K562 (cell line): ENCODE measurements around the gene PAAF1. TPM values are rescaled to one million over a fixed set of nuclear protein-coding genes. Genes with fewer than 3 reads are reported as not detected.
A peak's percentile ranks its signal among the peaks of the same experiment; 100 is the strongest.

ENCODE experiments used
- ATAC-seq: fragments of 200-7000 bp; cut with Tn5 transposase; 3 replicates; pipeline ENCODE4 v1.9.1; 2020; ENCODE audit warnings: moderate library complexity
- BruUV-seq: library from RNA; stranded (reverse); fragments of 400-500 nt; replicated peaks from 2 replicates; lab custom pipeline; 2021; lab: Mats Ljungman, UMichigan
- CTCF ChIA-PET: fragments of 300-600 bp; formaldehyde crosslinking; extraction: SDS; loops from one replicate; lab custom pipeline; 2021; ENCODE audit warnings: low intra/inter-chr PET ratio; lab: Yijun Ruan, JAX
- POLR2A ChIA-PET: fragments of 300-600, 350-650 bp; sonication (Branson Sonifier 250); formaldehyde crosslinking; extraction: SDS; loops from one replicate; lab custom pipeline; 2021; ENCODE audit warnings: antibody characterized with exemption, inconsistent platforms; lab: Yijun Ruan, JAX
- DNase-seq, 4 experiments: peaks; one replicate each; pipeline versions ENCODE4 v3.0.0 to v3.0.0-alpha.2; 2011 to 2018; ENCODE audit warnings: low spot score in 3 of 4, mixed read lengths in 3 of 4; ENCODE audit errors: extremely low read depth in 1 of 4
- FAIRE-seq: peaks from 2 replicates; lab custom pipeline; 2011; peaks lifted over from hg19 to GRCh38; lab: Jason Lieb, UNC
- H2AFZ ChIP-seq: 2 replicates; pipeline ENCODE4 v1.6.0; 2011; ENCODE audit warnings: low read depth, low read length, control low read depth, inconsistent platforms
- H3K27ac ChIP-seq: fragments of 200-600 bp; 3 replicates; pipeline ENCODE4 v1.8.0; 2011; ENCODE audit warnings: low read depth, mild to moderate bottlenecking, control low read depth, inconsistent platforms, low read length, moderate library complexity, mixed read lengths; ENCODE audit errors: extremely low read depth
- H3K27me3 ChIP-seq, 2 experiments: fragments of 300-600 bp in 1 of 2; 2 replicates in 1 of 2; 3 replicates in 1 of 2; pipeline versions ENCODE4 v1.6.0 to v1.8.0; 2011; ENCODE audit warnings: inconsistent platforms in 2 of 2, low read length in 2 of 2, mild to moderate bottlenecking in 1 of 2, mixed read lengths in 1 of 2, moderate library complexity in 1 of 2; ENCODE audit not compliant: control insufficient read depth in 2 of 2, insufficient read depth in 2 of 2
- H3K36me3 ChIP-seq: fragments of 300-600 bp; 3 replicates; pipeline ENCODE4 v1.8.0; 2011; ENCODE audit warnings: mild to moderate bottlenecking, low read length, inconsistent platforms; ENCODE audit not compliant: control insufficient read depth, insufficient read depth
- H3K4me1 ChIP-seq, 2 experiments: fragments of 200-600 bp in 1 of 2; replicated peaks in 1 of 2; 2 replicates in 1 of 2; 3 replicates in 1 of 2; pipeline versions ENCODE4 v1.5.1 to v1.8.0; 2011; ENCODE audit warnings: inconsistent platforms in 2 of 2, low read length in 2 of 2, mild to moderate bottlenecking in 1 of 2, mixed read lengths in 1 of 2, moderate library complexity in 1 of 2; ENCODE audit not compliant: control insufficient read depth in 2 of 2, insufficient read depth in 2 of 2
- H3K4me2 ChIP-seq: 2 replicates; pipeline ENCODE4 v1.6.1; 2011; ENCODE audit warnings: low read length, control low read depth, inconsistent platforms, mixed read lengths; ENCODE audit not compliant: insufficient read depth
- H3K4me3 ChIP-seq: fragments of 200-600 bp; sonication (generic), shearing (Covaris generic); 2 replicates; pipeline ENCODE4 v1.5.1; 2016; ENCODE audit warnings: control low read depth, inconsistent platforms
- H3K79me2 ChIP-seq: fragments of 200-600 bp; 3 replicates; pipeline ENCODE4 v1.8.0; 2011; ENCODE audit warnings: low read length, inconsistent platforms; ENCODE audit not compliant: control insufficient read depth, insufficient read depth
- H3K9ac ChIP-seq, 2 experiments: 2 replicates each; pipeline versions ENCODE4 v1.6.0 to v1.6.1; 2011; ENCODE audit warnings: low read depth in 2 of 2, low read length in 2 of 2, control low read depth in 1 of 2, inconsistent platforms in 1 of 2, mild to moderate bottlenecking in 1 of 2, mixed read lengths in 1 of 2; ENCODE audit not compliant: insufficient read depth in 1 of 2
- H3K9me1 ChIP-seq: one replicate; pipeline ENCODE4 v1.6.0; 2011; ENCODE audit warnings: inconsistent platforms, mild to moderate bottlenecking, low read length, moderate library complexity; ENCODE audit not compliant: control insufficient read depth, insufficient read depth
- H3K9me3 ChIP-seq: replicated peaks from 2 replicates; pipeline ENCODE4 v1.5.1; 2011; ENCODE audit warnings: low read depth, low read length, inconsistent platforms; ENCODE audit not compliant: control insufficient read depth, insufficient read depth
- H4K20me1 ChIP-seq: replicated peaks from 2 replicates; pipeline ENCODE4 v1.6.1; 2011; ENCODE audit warnings: low read length, inconsistent platforms, mixed read lengths; ENCODE audit not compliant: control insufficient read depth, insufficient read depth
- CREB1 ChIP-seq, 2 experiments: sonication (generic) in 1 of 2; formaldehyde crosslinking in 1 of 2; IDR thresholded peaks; 2 replicates each; pipeline versions ENCODE4 v1.6.1 to v1.8.0; 2012 to 2022; ENCODE audit warnings: inconsistent platforms in 1 of 2, mild to moderate bottlenecking in 1 of 2, missing genetic modification reagents in 1 of 2, moderate library complexity in 1 of 2
- GTF2E2 ChIP-seq: fragments of 200-800 bp; sonication (Bioruptor generic); IDR thresholded peaks from 2 replicates; pipeline ENCODE4 v1.6.1; 2016; ENCODE audit warnings: missing genetic modification characterization, missing compliant biosample characterization
- NFE2 ChIP-seq: IDR thresholded peaks from 2 replicates; pipeline ENCODE4 v1.6.1; 2014; ENCODE audit warnings: antibody characterized with exemption, low read depth
- RNF219 ChIP-seq: fragments of 250-450 bp; sonication (Bioruptor Pico); IDR thresholded peaks from 2 replicates; pipeline ENCODE4 v1.5.0; 2022; ENCODE audit warnings: mild to moderate bottlenecking
- ZNF165 ChIP-seq: fragments of 250-450 bp; sonication (Bioruptor Pico); IDR thresholded peaks from 2 replicates; pipeline ENCODE4 v1.4.0; 2020; ENCODE audit warnings: borderline replicate concordance
- ZNF316 ChIP-seq: fragments of 450-650 bp; IDR thresholded peaks from 2 replicates; pipeline ENCODE4 v1.6.1; 2016
- WGBS: fragments of 100-300 bp; shearing (Covaris generic); methylation state at CpG from one replicate; pipeline ENCODE4 v1.1.6; 2016; ENCODE audit warnings: low coverage, mixed read lengths; ENCODE audit not compliant: insufficient coverage; ENCODE audit errors: missing lambda C conversion rate; 5-methylcytosine and 5-hydroxymethylcytosine counted together
- in situ Hi-C: fragments of 300-500 bp; cut with MboI; formaldehyde crosslinking; loops from 4 replicates; pipeline ENCODE4 v1.15.0; 2018; ENCODE audit warnings: inconsistent platforms, mixed read lengths
- intact Hi-C: fragments of 100-400 bp; cut with micrococcal nuclease; formaldehyde crosslinking; loops from 2 replicates; pipeline ENCODE4 v1.14.2; 2022
- polyA plus RNA-seq, 8 experiments: library from polyadenylated mRNA; depleted of rRNA in 4 of 8; stranded (reverse) in 5 of 8; unstranded in 3 of 8; fragments of >200 nt; fragmentation: Nextera tagmentation in 2 of 8; fragmentation: Illumina TruSeq in 1 of 8; extraction: Ambion mirVana in 2 of 8; extraction: Trizol in 1 of 8; gene quantifications; 2 replicates each; pipeline versions ENCODE4 v1.2.1 to v1.2.3, GENCODE V29; 2011 to 2014; ENCODE audit warnings: inconsistent platforms in 1 of 8, missing spikeins in 1 of 8
- total RNA-seq, 7 experiments: library from RNA; depleted of rRNA in 6 of 7; stranded (reverse); fragments of >200 nt in 6 of 7; fragmentation: Illumina TruSeq in 2 of 7; extraction: Trizol in 2 of 7; gene quantifications; 2 replicates each; pipeline versions ENCODE4 v1.2.1 to v1.2.3, GENCODE V29; 2011 to 2021; ENCODE audit warnings: low replicate concordance in 1 of 7

PAAF1 gene
- total and polyA plus RNA-seq, 9 of the 15 experiments (the other 6 are each of a cell fraction or from before 2014, with no cell fraction given), result 13.5 to 78.6 (median 23.3) TPM

- no peak for FAIRE-seq
- peak in 1 of 4 experiments; percentile 20 for DNase-seq
- no peaks in the 10 kb centered on the region for H3K9me1 ChIP-seq
- POLR2A ChIA-PET, result no interaction called here
- in situ Hi-C loops (no loop called here), intact Hi-C loops (no loop called here)
- H2AFZ ChIP-seq, result no peak overlapping the region
- H3K4me3 ChIP-seq, result no peak overlapping the region
- H3K9ac ChIP-seq, result no peak overlapping the region
- no peaks in the 10 kb centered on the region for H3K27me3 ChIP-seq
- no peak overlapping the region for H3K4me2 ChIP-seq
- no TSS peak for BruUV-seq
- 77% methylated on average over 1 of the region's 1 CpG for WGBS
- no peak overlapping the region for H3K27ac ChIP-seq
- CTCF ChIA-PET, result no interaction called here
- no peaks in the 10 kb centered on the region for H4K20me1 ChIP-seq
- H3K9me3 ChIP-seq, result no peaks in the 10 kb centered on the region
- no peak for ATAC-seq
- peaks cover 61% of the 10 kb centered on the region for H3K36me3 ChIP-seq
- no peaks in the 10 kb centered on the region for H3K79me2 ChIP-seq
- H3K4me1 ChIP-seq, result peaks cover 0 to 3% of the 10 kb centered on the region in 2 experiments; a peak in 3 of 5 replicates
- TF ChIP-seq ZNF165 (no peak), CREB1 (IDR thresholded peaks at IDR 0.05) (no peak), CREB1 (CRISPR knock-in tag; IDR thresholded peaks at IDR 0.05) (no peak), GTF2E2 (tag) (no peak)
These were observed 39.6 kb downstream of the PAAF1 start for GRCh38 chr11:73916435-73916834.

GRCh38 chr11:73921180-73921579, 44.4 kb downstream of the PAAF1 start:
- POLR2A ChIA-PET, result no interaction called here
- 96% methylated on average over 4 of the region's 4 CpGs for WGBS
- DNase-seq, result no peak

More at GRCh38 chr11:73921180-73921579, 44.4 kb downstream of the PAAF1 start:
- FAIRE-seq, result no peak
- H3K9me1 ChIP-seq, result no peaks in the 10 kb centered on the region
- CTCF ChIA-PET, result no interaction called here
- TF ChIP-seq NFE2 (peak; percentile 24; the same call in 1 of the 2 replicates), RNF219 (CRISPR knock-in tag) (no peak), ZNF316 (peak; percentile 70)
- in situ Hi-C loops, result no loop called here
- H3K36me3 ChIP-seq, result peaks cover 51% of the 10 kb centered on the region
- ATAC-seq, result no peak
- H2AFZ ChIP-seq, result no peak overlapping the region
- H3K27me3 ChIP-seq, result no peaks in the 10 kb centered on the region
- H3K4me2 ChIP-seq, result no peak overlapping the region
- H3K9me3 ChIP-seq, result no peaks in the 10 kb centered on the region
- H4K20me1 ChIP-seq, result no peaks in the 10 kb centered on the region
- H3K79me2 ChIP-seq, result no peaks in the 10 kb centered on the region
- no peak overlapping the region for H3K27ac ChIP-seq
- no peak overlapping the region for H3K4me3 ChIP-seq
- intact Hi-C loops, result no loop called here
- H3K9ac ChIP-seq, result no peak overlapping the region
- BruUV-seq, result no TSS peak
- no peaks in the 10 kb centered on the region for H3K4me1 ChIP-seq
